GM12865 (cell line): ENCODE measurements around the gene EXOC3L1.

Experiments used
- DNase-seq: peaks from one replicate; pipeline ENCODE4 v3.0.0; 2010; ENCODE audit warnings: low read depth
- H3K4me3 ChIP-seq: 2 replicates; pipeline ENCODE4 v1.5.1; 2011; ENCODE audit warnings: mild to moderate bottlenecking, low read depth, low read length, control low read depth
- CTCF ChIP-seq: IDR thresholded peaks from 2 replicates; pipeline ENCODE4 v1.5.1; 2011; ENCODE audit warnings: low read length, control low read depth, low read depth, inconsistent platforms; ENCODE audit not compliant: insufficient read depth; ENCODE audit errors: missing control alignments

Gene EXOC3L1

GRCh38 chr16:67215706-67216105 is 25.8 kb upstream of the EXOC3L1 start:
- no peak for DNase-seq
- H3K4me3 ChIP-seq = no peak overlapping the region
- no peak for TF ChIP-seq CTCF

- TF ChIP-seq CTCF = no peak
- H3K4me3 ChIP-seq = no peak overlapping the region
- no peak for DNase-seq
These were observed 23.5 kb upstream of the EXOC3L1 start for GRCh38 chr16:67213197-67214019.

GRCh38 chr16:67212766-67213165 is 22.8 kb upstream of the EXOC3L1 start:
- no peak for TF ChIP-seq CTCF

GRCh38 chr16:67211674-67212073 is 21.7 kb upstream of the EXOC3L1 start:
- DNase-seq = no peak
- no peak overlapping the region for H3K4me3 ChIP-seq
- no peak for TF ChIP-seq CTCF

More at GRCh38 chr16:67212766-67213165, 22.8 kb upstream of the EXOC3L1 start:
- no peak overlapping the region for H3K4me3 ChIP-seq
- no peak for DNase-seq

- DNase-seq = no peak
- H3K4me3 ChIP-seq = no peak overlapping the region
- no peak for TF ChIP-seq CTCF
These were observed 20.4 kb upstream of the EXOC3L1 start for GRCh38 chr16:67210069-67210937.

- no peak for TF ChIP-seq CTCF
- DNase-seq = no peak
- no peak overlapping the region for H3K4me3 ChIP-seq
These were observed 19.6 kb upstream of the EXOC3L1 start for GRCh38 chr16:67209565-67209964.
